GM18498 (cell line): ENCODE data around the gene ITGAV.

Source experiments
- ATAC-seq: cut with Tn5 transposase; IDR thresholded peaks from one replicate; pipeline ENCODE4 v1.9.1; 2021; ENCODE audit warnings: mild to moderate bottlenecking, moderate library complexity; ENCODE audit not compliant: unreplicated experiment

The ITGAV gene

GRCh38 chr2:186714611-186715010 lies 124.8 kb downstream of the ITGAV start:
- ATAC-seq, result no peak

- ATAC-seq, result no peak
Measured at GRCh38 chr2:186716004-186716403, 126.1 kb downstream of the ITGAV start.

- ATAC-seq, result no peak
Measured at GRCh38 chr2:186716899-186717298, 127.0 kb downstream of the ITGAV start.

GRCh38 chr2:186717320-186718007 lies 127.6 kb downstream of the ITGAV start:
- no peak for ATAC-seq

GRCh38 chr2:186718122-186718521 lies 128.3 kb downstream of the ITGAV start:
- ATAC-seq, result no peak

GRCh38 chr2:186718903-186719302 lies 129.0 kb downstream of the ITGAV start:
- ATAC-seq, result no peak

GRCh38 chr2:186721956-186722355 lies 132.1 kb downstream of the ITGAV start:
- ATAC-seq, result no peak

GRCh38 chr2:186724736-186725135 lies 134.9 kb downstream of the ITGAV start:
- no peak for ATAC-seq

- ATAC-seq, result no peak
Measured at GRCh38 chr2:186725783-186726182, 135.9 kb downstream of the ITGAV start.

GRCh38 chr2:186726938-186727337 lies 137.1 kb downstream of the ITGAV start:
- ATAC-seq, result no peak

GRCh38 chr2:186728631-186729030 lies 138.8 kb downstream of the ITGAV start:
- ATAC-seq, result no peak
